CD8-positive, alpha-beta memory T cell (primary cell): ENCODE measurements around the gene FCHO2. TPM values are rescaled to one million over a fixed set of nuclear protein-coding genes. Genes with fewer than 3 reads are reported as not detected.
"Not testable (repeated sequence)": the region's sequence is repeated elsewhere in the genome, so short reads cannot be mapped to it uniquely, and the experiment has no call there.

Source experiments
- CTCF ChIA-PET: fragments of 350-600 bp; sonication (Branson Sonifier 250); formaldehyde crosslinking; loops from one replicate; lab custom pipeline; 2021; ENCODE audit warnings: antibody characterized with exemption; lab: Charles Lee
- POLR2A ChIA-PET: fragments of 350-600 bp; sonication (Branson Sonifier 250); formaldehyde crosslinking; loops from one replicate; lab custom pipeline; 2021; ENCODE audit warnings: antibody characterized with exemption; lab: Charles Lee
- DNase-seq, 5 donors: peaks; one replicate each; pipeline versions ENCODE4 v3.0.0 to v3.0.0-alpha.2; 2020 to 2022; ENCODE audit warnings: mixed read lengths in 1 of 5
- H3K27ac ChIP-seq: one replicate; pipeline ENCODE4 v1.7.0; 2013; ENCODE audit warnings: low read depth, mild to moderate bottlenecking, low read length, moderate library complexity
- H3K27me3 ChIP-seq: 2 replicates; pipeline ENCODE4 v1.7.0; 2013; ENCODE audit warnings: low read length, mild to moderate bottlenecking; ENCODE audit not compliant: insufficient read depth, poor library complexity, severe bottlenecking
- H3K36me3 ChIP-seq: 2 replicates; pipeline ENCODE4 v1.7.0; 2013; ENCODE audit warnings: mild to moderate bottlenecking, low read length, moderate library complexity; ENCODE audit not compliant: insufficient read depth
- H3K4me1 ChIP-seq: 2 replicates; pipeline ENCODE4 v1.7.0; 2013; ENCODE audit warnings: mild to moderate bottlenecking, low read length, moderate library complexity; ENCODE audit not compliant: insufficient read depth
- H3K4me3 ChIP-seq: 2 replicates; pipeline ENCODE4 v1.7.0; 2013; ENCODE audit warnings: mild to moderate bottlenecking, low read length
- H3K9me3 ChIP-seq: 2 replicates; pipeline ENCODE4 v1.7.0; 2013; ENCODE audit warnings: mild to moderate bottlenecking, low read length
- H3K27ac Mint-ChIP-seq, 8 donors: one replicate each; pipeline ENCODE4 v1.8.0; 2020 to 2021; ENCODE audit warnings: mixed read lengths in 8 of 8, mild to moderate bottlenecking in 6 of 8, inconsistent platforms in 3 of 8, moderate library complexity in 3 of 8
- H3K27me3 Mint-ChIP-seq, 2 donors: one replicate each; pipeline ENCODE4 v1.8.0; 2020 to 2021; ENCODE audit warnings: mixed read lengths in 2 of 2, mild to moderate bottlenecking in 1 of 2, moderate library complexity in 1 of 2
- H3K36me3 Mint-ChIP-seq, 3 donors: one replicate each; pipeline ENCODE4 v1.8.0; 2020 to 2021; ENCODE audit warnings: mixed read lengths in 3 of 3, inconsistent platforms in 1 of 3, mild to moderate bottlenecking in 1 of 3
- H3K4me1 Mint-ChIP-seq, 3 donors: one replicate each; pipeline ENCODE4 v1.8.0; 2020 to 2021; ENCODE audit warnings: mixed read lengths in 3 of 3, inconsistent platforms in 1 of 3, mild to moderate bottlenecking in 1 of 3
- H3K4me3 Mint-ChIP-seq, 7 donors: one replicate each; pipeline ENCODE4 v1.8.0; 2020 to 2021; ENCODE audit warnings: mixed read lengths in 7 of 7, mild to moderate bottlenecking in 6 of 7, moderate library complexity in 4 of 7, inconsistent platforms in 2 of 7
- H3K9me3 Mint-ChIP-seq, 5 donors: one replicate each; pipeline ENCODE4 v1.8.0; 2020 to 2022; ENCODE audit warnings: mixed read lengths in 5 of 5, mild to moderate bottlenecking in 3 of 5, moderate library complexity in 2 of 5, inconsistent platforms in 1 of 5
- polyA plus RNA-seq: library from polyadenylated mRNA; unstranded; fragments of 300-500 nt; fragmentation: Illumina TruSeq; gene quantifications from one replicate; pipeline ENCODE4 v1.2.3, GENCODE V29; 2021
- total RNA-seq, 2 experiments: library from RNA; stranded (reverse); gene quantifications; one replicate each; pipeline ENCODE4 v1.2.3, GENCODE V29; 2021

FCHO2 gene
- total and polyA plus RNA-seq, 3 experiments from 2014 or later, result 0.98 to 4.2 (median 3.9) TPM

GRCh38 chr5:72925336-72926010 lies 30.4 kb upstream of the FCHO2 start:
- no peak overlapping the region for H3K27ac Mint-ChIP-seq
- no peaks in the 10 kb centered on the region for H3K4me1 ChIP-seq
- H3K4me3 Mint-ChIP-seq, result no peak overlapping the region
- no peaks in the 10 kb centered on the region for H3K9me3 Mint-ChIP-seq
- no peaks in the 10 kb centered on the region for H3K36me3 Mint-ChIP-seq
- no peaks in the 10 kb centered on the region for H3K27me3 ChIP-seq
- POLR2A ChIA-PET, result no interaction called here
- H3K27me3 Mint-ChIP-seq, result peaks cover 8 to 20% of the 10 kb centered on the region in 2 donors
- H3K4me3 ChIP-seq, result no peak overlapping the region
- DNase-seq, result no peak
- CTCF ChIA-PET, result interaction anchor here (1.1 kb wide), 1 partner anchor 29 kb away, joined by 3 read pairs; no protein-coding TSS in a partner anchor
- H3K27ac ChIP-seq, result no peak overlapping the region
- H3K36me3 ChIP-seq, result no peaks in the 10 kb centered on the region
- no peaks in the 10 kb centered on the region for H3K9me3 ChIP-seq
- H3K4me1 Mint-ChIP-seq, result no peaks in the 10 kb centered on the region

- H3K9me3 ChIP-seq, H3K4me1 ChIP-seq, H3K4me3 ChIP-seq, H3K36me3 Mint-ChIP-seq, DNase-seq, H3K4me1 Mint-ChIP-seq, H3K4me3 Mint-ChIP-seq, POLR2A ChIA-PET, CTCF ChIA-PET, H3K27ac ChIP-seq, H3K27me3 ChIP-seq, H3K9me3 Mint-ChIP-seq, H3K36me3 ChIP-seq: not testable (repeated sequence)
- peaks cover 26 to 36% of the 10 kb centered on the region in 2 donors for H3K27me3 Mint-ChIP-seq
- peak overlapping the region in 1 of 8 donors; percentile 8 for H3K27ac Mint-ChIP-seq
Observed at GRCh38 chr5:72932686-72933085, 23.2 kb upstream of the FCHO2 start.

DNA sequence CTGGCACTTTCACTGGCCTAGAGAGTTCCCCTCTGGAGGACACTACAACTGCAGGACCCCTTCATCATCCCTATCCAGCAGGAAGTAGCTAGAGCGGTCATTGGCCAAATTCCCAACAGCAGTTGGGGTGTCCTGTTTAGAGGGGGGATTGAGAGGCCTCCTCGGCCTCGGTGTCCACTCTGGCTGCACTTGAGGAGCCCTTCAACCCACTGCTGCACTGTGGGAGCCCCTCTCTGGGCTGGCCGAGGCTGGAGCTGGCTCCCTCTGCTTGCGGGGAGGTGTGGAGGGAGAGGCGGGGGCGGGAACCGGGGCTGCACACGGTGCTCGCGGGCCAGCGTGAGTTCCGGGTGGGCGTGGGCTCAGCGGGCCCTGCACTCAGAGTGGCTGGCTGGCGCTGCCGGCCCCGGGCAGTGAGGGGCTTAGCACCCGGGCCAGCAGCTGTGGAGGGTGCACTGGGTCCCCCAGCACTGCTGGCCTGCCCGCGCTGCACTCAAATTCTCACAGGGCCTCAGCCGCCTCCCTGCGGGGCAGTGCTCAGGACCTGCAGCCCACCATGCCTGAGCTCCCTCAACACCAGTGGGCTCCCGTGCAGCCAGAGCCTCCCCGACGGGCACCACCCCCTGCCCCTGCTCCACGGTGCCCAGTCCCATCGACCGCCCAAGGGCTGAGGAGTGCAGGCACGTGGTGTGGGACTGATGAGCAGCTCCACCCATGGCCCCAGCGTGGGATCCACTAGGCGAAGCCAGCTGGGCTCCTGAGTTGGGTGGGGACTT lies 20.7 kb upstream of the FCHO2 start:
- H3K4me3 Mint-ChIP-seq, H3K27ac Mint-ChIP-seq: not testable (repeated sequence)
- H3K27me3 Mint-ChIP-seq, result peaks cover 25 to 39% of the 10 kb centered on the region in 2 donors

GRCh38 chr5:72936893-72937292 lies 18.9 kb upstream of the FCHO2 start:
- no peak overlapping the region for H3K4me3 ChIP-seq
- Mint-ChIP-seq H3K27ac (no peak overlapping the region), H3K36me3 (no peaks in the 10 kb centered on the region), H3K4me1 (no peaks in the 10 kb centered on the region), H3K4me3 (no peak overlapping the region), H3K9me3 (no peaks in the 10 kb centered on the region), H3K27me3 (peaks cover 24 to 42% of the 10 kb centered on the region in 2 donors)
- ChIA-PET POLR2A (no interaction called here), CTCF (no interaction called here)
- H3K27ac ChIP-seq, result no peak overlapping the region
- no peaks in the 10 kb centered on the region for H3K27me3 ChIP-seq
- no peaks in the 10 kb centered on the region for H3K4me1 ChIP-seq
- no peaks in the 10 kb centered on the region for H3K36me3 ChIP-seq
- no peaks in the 10 kb centered on the region for H3K9me3 ChIP-seq
- no peak for DNase-seq

More for the DNA sequence above, 20.7 kb upstream of the FCHO2 start:
- CTCF ChIA-PET, DNase-seq, H3K4me1 Mint-ChIP-seq, H3K9me3 ChIP-seq, H3K27ac ChIP-seq, H3K9me3 Mint-ChIP-seq, H3K36me3 ChIP-seq, H3K27me3 ChIP-seq, H3K4me1 ChIP-seq, H3K36me3 Mint-ChIP-seq, H3K4me3 ChIP-seq, POLR2A ChIA-PET: not testable (repeated sequence)

- Mint-ChIP-seq H3K27ac (no peak overlapping the region), H3K9me3 (no peaks in the 10 kb centered on the region), H3K4me3 (no peak overlapping the region), H3K27me3 (peaks cover 24 to 42% of the 10 kb centered on the region in 2 donors), H3K36me3 (no peaks in the 10 kb centered on the region), H3K4me1 (no peaks in the 10 kb centered on the region)
- no peaks in the 10 kb centered on the region for H3K27me3 ChIP-seq
- DNase-seq, result no peak
- POLR2A ChIA-PET, result no interaction called here
- no peak overlapping the region for H3K4me3 ChIP-seq
- H3K27ac ChIP-seq, result no peak overlapping the region
- no peaks in the 10 kb centered on the region for H3K4me1 ChIP-seq
- H3K36me3 ChIP-seq, result no peaks in the 10 kb centered on the region
- no peaks in the 10 kb centered on the region for H3K9me3 ChIP-seq
- CTCF ChIA-PET, result no interaction called here
Observed at GRCh38 chr5:72937517-72938061, 18.3 kb upstream of the FCHO2 start.

DNA sequence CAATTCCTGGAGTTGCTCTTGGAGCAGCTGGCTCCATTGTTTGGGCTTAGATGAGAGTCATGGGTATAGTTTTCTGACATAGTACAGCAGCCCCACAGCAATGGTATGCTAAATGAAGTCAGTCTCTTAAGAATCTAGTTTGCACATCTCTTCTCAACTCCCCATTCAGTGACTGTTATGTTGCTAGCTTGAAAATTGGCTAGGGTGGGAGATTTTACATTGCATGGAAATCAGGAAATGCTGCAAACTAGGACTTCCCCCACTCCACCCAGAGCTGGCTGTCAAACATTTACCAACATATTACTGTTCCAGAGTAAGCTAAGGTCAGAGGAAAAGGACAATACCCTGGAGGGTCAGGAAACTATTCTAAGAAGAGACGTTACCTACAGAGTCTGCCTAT lies 17.6 kb upstream of the FCHO2 start:
- no peaks in the 10 kb centered on the region for H3K4me1 Mint-ChIP-seq
- CTCF ChIA-PET, result no interaction called here
- POLR2A ChIA-PET, result no interaction called here
- no peak overlapping the region for H3K27ac ChIP-seq
- no peak overlapping the region for H3K4me3 Mint-ChIP-seq
- no peaks in the 10 kb centered on the region for H3K36me3 Mint-ChIP-seq
- H3K27me3 Mint-ChIP-seq, result peaks cover 19 to 45% of the 10 kb centered on the region in 2 donors
- H3K4me3 ChIP-seq, result no peak overlapping the region
- no peaks in the 10 kb centered on the region for H3K9me3 Mint-ChIP-seq
- DNase-seq, result no peak
- H3K36me3 ChIP-seq, result no peaks in the 10 kb centered on the region
- no peaks in the 10 kb centered on the region for H3K4me1 ChIP-seq
- H3K27ac Mint-ChIP-seq, result no peak overlapping the region
- no peaks in the 10 kb centered on the region for H3K27me3 ChIP-seq
- H3K9me3 ChIP-seq, result no peaks in the 10 kb centered on the region

DNA sequence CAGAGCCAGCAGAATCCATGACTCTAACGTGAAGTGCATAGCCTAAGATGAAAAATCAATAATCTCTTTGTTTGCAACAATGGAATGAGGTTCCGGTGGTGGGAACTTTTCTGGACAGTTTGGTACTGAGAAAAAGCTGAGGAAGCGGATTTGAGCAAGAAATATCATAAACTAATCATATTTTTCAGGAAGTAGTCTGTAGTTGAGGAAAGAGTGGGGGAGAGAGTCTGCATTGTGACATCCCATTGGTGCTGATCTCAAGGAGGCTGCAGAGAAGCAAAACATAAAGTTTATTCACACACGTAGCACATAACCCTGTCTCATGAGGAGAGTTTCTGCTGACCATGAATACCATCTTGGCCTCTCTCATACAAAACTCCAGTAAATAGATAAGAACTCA lies 15.8 kb upstream of the FCHO2 start:
- Histone ChIP-seq H3K27ac (no peak overlapping the region), H3K27me3 (no peaks in the 10 kb centered on the region), H3K9me3 (no peaks in the 10 kb centered on the region), H3K4me3 (no peak overlapping the region), H3K36me3 (no peaks in the 10 kb centered on the region), H3K4me1 (no peaks in the 10 kb centered on the region)
- H3K27me3 Mint-ChIP-seq, result peaks cover 19 to 51% of the 10 kb centered on the region in 2 donors
- no peak overlapping the region for H3K4me3 Mint-ChIP-seq
- ChIA-PET CTCF (no interaction called here), POLR2A (no interaction called here)
- no peak overlapping the region for H3K27ac Mint-ChIP-seq
- DNase-seq, result no peak
- H3K9me3 Mint-ChIP-seq, result no peaks in the 10 kb centered on the region
- no peaks in the 10 kb centered on the region for H3K36me3 Mint-ChIP-seq
- H3K4me1 Mint-ChIP-seq, result no peaks in the 10 kb centered on the region

GRCh38 chr5:72943307-72943706 lies 12.5 kb upstream of the FCHO2 start:
- ChIA-PET CTCF (no interaction called here), POLR2A (no interaction called here)
- Mint-ChIP-seq H3K36me3 (no peaks in the 10 kb centered on the region), H3K27ac (no peak overlapping the region), H3K4me1 (no peaks in the 10 kb centered on the region), H3K27me3 (peaks cover 11 to 43% of the 10 kb centered on the region in 2 donors), H3K9me3 (no peaks in the 10 kb centered on the region), H3K4me3 (no peak overlapping the region)
- H3K9me3 ChIP-seq, result no peaks in the 10 kb centered on the region
- no peaks in the 10 kb centered on the region for H3K36me3 ChIP-seq
- DNase-seq, result no peak
- H3K27ac ChIP-seq, result no peak overlapping the region
- no peak overlapping the region for H3K4me3 ChIP-seq
- no peaks in the 10 kb centered on the region for H3K4me1 ChIP-seq
- no peaks in the 10 kb centered on the region for H3K27me3 ChIP-seq
